NT2/D1 (cell line): ENCODE data around the gene WDR62.
"Not testable (repeated sequence)": the region's sequence is repeated elsewhere in the genome, so short reads cannot be mapped to it uniquely, and the experiment has no call there.

Experiments used
- DNase-seq: peaks from one replicate; pipeline ENCODE4 v3.0.0-alpha.2; 2011; ENCODE audit warnings: low read depth, low spot score
- H3K27me3 ChIP-seq: 2 replicates; pipeline ENCODE4 v1.6.0; 2011; ENCODE audit warnings: mild to moderate bottlenecking; ENCODE audit not compliant: insufficient read length, insufficient read depth
- H3K36me3 ChIP-seq: 2 replicates; pipeline ENCODE4 v1.6.1; 2011; ENCODE audit warnings: mild to moderate bottlenecking, low read length, mixed read lengths; ENCODE audit not compliant: insufficient read depth, insufficient read length
- H3K4me1 ChIP-seq: 2 replicates; pipeline ENCODE4 v1.5.1; 2011; ENCODE audit not compliant: insufficient read depth, insufficient read length
- H3K4me3 ChIP-seq: 2 replicates; pipeline ENCODE4 v1.5.1; 2011; ENCODE audit warnings: low read depth; ENCODE audit not compliant: insufficient read length
- H3K9ac ChIP-seq: 2 replicates; pipeline ENCODE4 v1.6.0; 2011; ENCODE audit warnings: low read depth; ENCODE audit not compliant: insufficient read length
- H3K9me3 ChIP-seq: 2 replicates; pipeline ENCODE4 v1.5.1; 2011; ENCODE audit warnings: mild to moderate bottlenecking, low read length; ENCODE audit not compliant: insufficient read depth
- SUZ12 ChIP-seq: IDR thresholded peaks from 2 replicates; pipeline ENCODE4 v1.6.1; 2011; ENCODE audit not compliant: insufficient read length, insufficient read depth; ENCODE audit errors: extremely low read depth
- YY1 ChIP-seq: IDR thresholded peaks from 2 replicates; pipeline ENCODE4 v1.6.1; 2011; ENCODE audit not compliant: insufficient read length, insufficient read depth
- ZNF274 ChIP-seq: IDR thresholded peaks from 2 replicates; pipeline ENCODE4 v1.6.1; 2011; ENCODE audit warnings: mild to moderate bottlenecking, low read depth, low read length

WDR62 gene

DNA sequence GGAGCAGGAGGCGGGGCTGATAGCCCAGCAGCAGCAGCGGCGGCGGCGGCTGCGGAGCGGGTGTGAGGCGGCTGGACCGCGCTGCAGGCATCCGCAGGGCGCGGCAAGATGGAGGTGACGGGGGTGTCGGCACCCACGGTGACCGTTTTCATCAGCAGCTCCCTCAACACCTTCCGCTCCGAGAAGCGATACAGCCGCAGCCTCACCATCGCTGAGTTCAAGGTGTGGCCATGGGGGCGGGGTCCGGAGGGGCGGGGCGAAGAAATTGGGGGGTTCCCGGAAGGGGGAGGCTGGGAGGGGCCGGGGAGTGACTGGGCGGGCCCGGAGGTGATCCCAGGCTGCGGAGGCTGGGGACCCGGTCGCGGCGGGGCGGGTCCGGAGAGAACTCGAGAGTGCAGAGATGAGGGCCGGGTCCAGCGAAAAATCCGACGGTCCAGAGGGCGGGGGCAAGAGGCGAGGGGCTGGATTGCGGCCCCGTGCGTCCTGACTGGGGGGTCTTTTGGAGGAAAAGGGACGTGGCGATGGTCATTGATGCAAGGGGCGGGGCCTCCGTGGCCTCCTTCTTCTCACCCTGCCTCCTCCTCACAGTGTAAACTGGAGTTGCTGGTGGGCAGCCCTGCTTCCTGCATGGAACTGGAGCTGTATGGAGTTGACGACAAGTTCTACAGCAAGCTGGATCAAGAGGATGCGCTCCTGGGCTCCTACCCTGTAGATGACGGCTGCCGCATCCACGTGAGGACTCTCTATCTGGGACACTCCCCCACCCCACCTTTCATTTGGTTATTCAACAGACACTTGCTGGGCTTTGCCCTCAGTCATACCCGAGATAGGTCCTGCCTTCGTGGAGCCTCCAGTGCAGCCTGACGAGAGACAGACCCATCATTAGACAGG is 61.0 kb downstream of the WDR62 start, which contains the start of gene TBCB:
Gene TBCB (plus strand): TSS at position 16 of the 891 bp plus-strand sequence. CDS start 93 bp downstream, at position 109.
- Histone ChIP-seq H3K36me3 (peaks cover 46% of the 10 kb centered on the region), H3K9ac (peak within 1 kb of the TSS; percentile 91), H3K4me3 (peak within 1 kb of the TSS; percentile 78), H3K27me3 (no peaks in the 10 kb centered on the region), H3K9me3 (no peaks in the 10 kb centered on the region), H3K4me1 (peaks cover 30% of the 10 kb centered on the region)
- TF ChIP-seq ZNF274 (no peak), YY1 (no peak), SUZ12 (no peak)
- DNase-seq, result no peak

DNA sequence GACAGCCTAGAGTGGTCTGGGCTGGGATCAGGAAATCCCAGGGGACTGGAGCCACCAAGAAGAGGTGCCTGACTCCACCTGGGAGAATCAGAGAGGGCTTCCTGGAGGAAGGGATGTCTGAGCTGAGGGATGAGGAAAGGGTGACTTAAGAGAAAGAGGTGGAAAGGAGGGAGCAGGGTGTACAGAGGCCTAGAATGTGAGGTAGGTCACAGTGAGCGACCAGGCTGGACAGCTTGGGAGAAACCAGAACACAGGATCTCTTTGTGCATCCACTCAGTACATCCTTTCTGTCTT is 61.6 kb downstream of the WDR62 start:
- Histone ChIP-seq H3K27me3 (no peaks in the 10 kb centered on the region), H3K36me3 (peaks cover 47% of the 10 kb centered on the region), H3K4me1 (peaks cover 28% of the 10 kb centered on the region), H3K4me3 (peak overlapping the region; percentile 78), H3K9ac (peak overlapping the region; percentile 76), H3K9me3 (no peaks in the 10 kb centered on the region)
- DNase-seq, result no peak
- TF ChIP-seq ZNF274 (no peak), YY1 (no peak), SUZ12 (no peak)

DNA sequence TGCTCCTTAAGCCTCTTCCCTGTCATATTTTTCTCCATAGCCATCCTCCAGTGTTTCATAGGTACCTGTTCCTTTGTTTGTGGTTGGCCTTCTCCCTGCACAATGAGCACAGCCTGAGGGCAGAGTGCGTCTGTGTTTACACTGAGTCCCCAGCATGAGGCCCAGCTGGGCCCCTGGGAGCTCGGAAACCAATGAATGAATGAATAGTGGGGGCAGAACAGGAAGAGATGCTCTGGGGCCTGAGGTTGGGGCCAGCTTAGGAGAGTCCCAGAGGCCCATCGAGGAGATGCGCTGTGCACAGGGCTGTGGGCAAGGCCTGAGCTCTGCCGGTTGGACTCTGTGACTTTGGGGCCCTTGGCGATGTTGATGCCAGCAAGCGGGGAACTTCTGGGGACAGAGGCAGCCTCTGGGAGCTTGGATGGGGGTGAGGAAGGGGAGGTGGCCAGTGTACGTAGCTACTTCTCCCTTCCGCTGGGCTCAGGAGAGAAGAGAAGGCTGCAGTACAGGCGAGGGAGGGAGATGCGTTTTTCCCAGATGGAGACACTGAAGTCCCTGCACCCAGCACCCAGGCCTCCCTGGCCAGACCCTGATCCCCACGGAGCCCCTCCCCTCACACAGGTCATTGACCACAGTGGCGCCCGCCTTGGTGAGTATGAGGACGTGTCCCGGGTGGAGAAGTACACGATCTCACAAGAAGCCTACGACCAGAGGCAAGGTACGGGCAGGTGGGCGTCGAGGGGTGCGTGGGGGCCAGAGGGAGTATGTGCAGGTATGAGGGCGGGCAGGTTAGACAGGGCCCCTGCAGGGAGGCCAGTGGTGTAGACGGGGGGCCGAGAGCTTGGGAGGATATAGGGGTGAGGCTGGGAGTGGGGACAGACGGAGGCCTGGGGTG is 65.6 kb downstream of the WDR62 start:
- DNase-seq, result no peak
- peak overlapping the region; percentile 53 for H3K9ac ChIP-seq
- TF ChIP-seq YY1 (no peak), SUZ12 (no peak), ZNF274 (no peak)
- H3K27me3 ChIP-seq, result no peaks in the 10 kb centered on the region
- no peak overlapping the region for H3K4me3 ChIP-seq
- peaks cover 62% of the 10 kb centered on the region for H3K36me3 ChIP-seq
- no peaks in the 10 kb centered on the region for H3K9me3 ChIP-seq
- H3K4me1 ChIP-seq, result peaks cover 25% of the 10 kb centered on the region

DNA sequence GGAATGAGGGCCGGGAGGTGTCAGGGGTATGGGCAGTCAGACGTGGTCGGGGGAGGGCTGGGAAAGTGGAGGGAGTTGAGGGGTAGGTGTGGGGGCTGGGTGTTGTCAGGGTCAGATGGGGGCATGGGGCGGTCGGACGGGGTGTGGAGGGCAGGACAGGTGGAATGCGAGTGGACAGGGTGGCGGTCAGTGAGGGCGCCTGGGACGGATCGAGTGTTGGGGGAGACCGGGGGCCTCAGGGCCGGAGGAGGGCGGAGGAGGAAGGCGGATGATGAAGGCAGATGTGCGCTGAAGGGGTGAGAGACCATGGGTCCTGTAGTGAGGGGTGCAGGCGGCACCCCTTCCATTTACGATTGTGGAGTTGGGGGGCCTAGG is 66.3 kb downstream of the WDR62 start:
- Histone ChIP-seq H3K4me1 (peaks cover 23% of the 10 kb centered on the region), H3K36me3 (peaks cover 68% of the 10 kb centered on the region), H3K9me3 (no peaks in the 10 kb centered on the region), H3K9ac (no peak overlapping the region), H3K27me3 (no peaks in the 10 kb centered on the region), H3K4me3 (no peak overlapping the region)
- TF ChIP-seq YY1 (no peak), ZNF274 (no peak), SUZ12 (no peak)
- DNase-seq, result no peak

DNA sequence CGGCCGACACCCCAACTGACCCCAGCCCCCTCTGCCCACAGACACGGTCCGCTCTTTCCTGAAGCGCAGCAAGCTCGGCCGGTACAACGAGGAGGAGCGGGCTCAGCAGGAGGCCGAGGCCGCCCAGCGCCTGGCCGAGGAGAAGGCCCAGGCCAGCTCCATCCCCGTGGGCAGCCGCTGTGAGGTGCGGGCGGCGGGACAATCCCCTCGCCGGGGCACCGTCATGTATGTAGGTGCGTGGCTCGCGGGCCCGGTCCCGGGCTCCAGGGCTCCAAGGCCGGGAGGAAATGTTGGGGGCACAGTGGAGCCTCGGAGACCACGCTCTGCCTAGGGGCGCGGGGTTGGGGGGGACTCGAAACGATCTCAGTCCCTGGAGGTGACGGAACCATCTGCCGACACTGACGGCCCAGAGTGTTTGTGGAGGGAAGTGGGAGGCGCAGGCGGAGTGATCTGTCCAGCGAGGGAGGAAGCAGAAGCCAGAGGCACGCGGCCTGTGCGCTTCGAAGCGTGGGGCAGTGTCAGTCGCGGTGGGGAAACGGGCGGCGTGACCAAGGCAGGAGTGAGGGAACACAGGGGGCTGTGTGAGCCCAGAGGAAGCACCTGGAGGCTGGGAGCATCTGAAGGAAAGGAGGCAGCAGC is 66.9 kb downstream of the WDR62 start:
- H3K9ac ChIP-seq, result no peak overlapping the region

DNA sequence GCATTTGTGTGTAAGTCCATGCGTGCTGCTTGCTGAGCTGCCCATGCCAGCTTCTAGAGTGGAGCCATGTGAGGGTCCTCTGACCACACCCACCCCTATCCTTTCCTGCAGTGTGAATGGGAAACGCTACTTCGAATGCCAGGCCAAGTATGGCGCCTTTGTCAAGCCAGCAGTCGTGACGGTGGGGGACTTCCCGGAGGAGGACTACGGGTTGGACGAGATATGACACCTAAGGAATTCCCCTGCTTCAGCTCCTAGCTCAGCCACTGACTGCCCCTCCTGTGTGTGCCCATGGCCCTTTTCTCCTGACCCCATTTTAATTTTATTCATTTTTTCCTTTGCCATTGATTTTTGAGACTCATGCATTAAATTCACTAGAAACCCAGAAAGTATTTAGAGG is 70.9 kb downstream of the WDR62 start:
- H3K4me3 ChIP-seq, result no peak overlapping the region
- peaks cover 9% of the 10 kb centered on the region for H3K4me1 ChIP-seq
- no peak for DNase-seq
- no peak for TF ChIP-seq YY1
- no peak for TF ChIP-seq ZNF274
- no peak for TF ChIP-seq SUZ12
- no peaks in the 10 kb centered on the region for H3K9me3 ChIP-seq
- no peak overlapping the region for H3K9ac ChIP-seq
- no peaks in the 10 kb centered on the region for H3K27me3 ChIP-seq
- peaks cover 37% of the 10 kb centered on the region for H3K36me3 ChIP-seq

More for the DNA sequence above, 66.9 kb downstream of the WDR62 start:
- no peak for DNase-seq
- peaks cover 63% of the 10 kb centered on the region for H3K36me3 ChIP-seq
- H3K4me3 ChIP-seq, result no peak overlapping the region
- no peaks in the 10 kb centered on the region for H3K27me3 ChIP-seq
- no peaks in the 10 kb centered on the region for H3K9me3 ChIP-seq
- TF ChIP-seq ZNF274 (no peak), SUZ12 (no peak)
- peaks cover 19% of the 10 kb centered on the region for H3K4me1 ChIP-seq

DNA sequence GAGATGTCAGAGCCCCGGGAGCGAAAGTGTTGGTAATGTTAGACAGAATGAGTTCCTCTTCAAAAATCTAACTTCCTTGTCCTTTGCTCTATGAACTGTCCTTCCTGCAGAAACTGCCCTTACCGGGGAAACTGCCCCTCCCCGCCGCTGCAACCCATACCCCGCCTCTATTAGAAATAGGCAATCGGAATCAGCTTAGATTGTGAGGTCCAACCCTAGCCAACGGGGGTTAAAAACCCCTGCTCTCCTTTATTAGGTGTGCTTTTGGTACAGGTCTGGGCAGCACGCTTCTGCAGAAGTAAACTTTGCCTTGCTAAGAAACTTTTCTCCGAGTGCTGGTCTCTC is 73.7 kb downstream of the WDR62 start:
- no peak for DNase-seq
- no peaks in the 10 kb centered on the region for H3K9me3 ChIP-seq
- peak overlapping the region; percentile 65 for H3K4me3 ChIP-seq
- H3K4me1 ChIP-seq, result peaks cover 2% of the 10 kb centered on the region
- TF ChIP-seq YY1 (no peak), ZNF274 (no peak), SUZ12 (no peak)
- H3K9ac ChIP-seq, result peak overlapping the region; percentile 77
- H3K36me3 ChIP-seq, result peaks cover 19% of the 10 kb centered on the region
- H3K27me3 ChIP-seq, result no peaks in the 10 kb centered on the region

DNA sequence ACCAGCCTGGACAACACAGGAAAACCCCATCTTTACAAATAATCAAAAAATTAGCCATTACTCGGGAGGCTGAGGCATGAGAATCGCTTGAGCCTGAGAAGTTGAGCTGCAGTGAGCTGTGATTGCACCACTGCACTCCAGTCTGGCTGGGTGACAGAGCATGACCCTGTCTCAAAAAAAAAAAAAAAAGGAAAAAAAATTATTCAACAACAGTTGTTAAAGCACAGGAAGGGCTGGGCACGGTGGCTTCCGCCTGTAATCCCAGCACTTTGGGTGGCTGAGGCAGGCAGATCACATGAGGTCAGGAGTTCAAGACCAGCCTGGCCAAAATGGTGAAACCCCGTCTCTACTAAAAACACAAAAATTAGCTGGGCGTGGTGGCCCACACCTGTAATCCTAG is 76.5 kb downstream of the WDR62 start:
- H3K9ac ChIP-seq, DNase-seq, H3K27me3 ChIP-seq, H3K4me3 ChIP-seq, H3K9me3 ChIP-seq, H3K36me3 ChIP-seq, H3K4me1 ChIP-seq: not testable (repeated sequence)

DNA sequence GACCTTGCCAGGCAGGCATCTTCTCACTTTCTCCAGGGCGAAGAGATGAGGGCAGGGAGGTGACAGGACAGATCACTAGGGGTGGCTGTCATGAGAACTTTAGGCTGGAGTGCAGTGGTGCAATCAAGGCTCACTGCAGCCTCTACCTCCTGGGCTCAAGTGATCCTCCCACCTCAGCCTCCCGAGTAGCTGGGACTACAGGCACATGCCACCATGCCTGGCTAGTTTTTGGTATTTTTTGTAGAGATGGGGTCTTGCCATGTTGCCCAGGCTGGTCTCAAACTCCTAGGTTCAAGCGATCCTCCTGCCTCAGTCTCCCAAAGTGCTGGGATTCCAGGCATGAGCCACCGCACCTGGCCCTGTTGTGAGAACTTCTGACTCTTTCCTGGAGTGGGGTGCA is 80.2 kb downstream of the WDR62 start:
- not testable (repeated sequence) for H3K27me3 ChIP-seq, H3K4me1 ChIP-seq, H3K4me3 ChIP-seq, H3K36me3 ChIP-seq, H3K9me3 ChIP-seq, DNase-seq, H3K9ac ChIP-seq
